Choroid plexus epithelial cell (primary cell): ENCODE results near the gene ASCL2.
A peak's percentile ranks its signal among the peaks of the same experiment; 100 is the strongest.

ENCODE experiments used
- DNase-seq: peaks from one replicate; pipeline ENCODE4 v3.0.0-alpha.2; 2010; ENCODE audit warnings: low read depth
- H3K4me3 ChIP-seq: 2 replicates; pipeline ENCODE4 v1.5.1; 2011; ENCODE audit warnings: low read depth, mild to moderate bottlenecking, control low read depth, low read length, moderate library complexity
- TF ChIP-seq, protein P1 (sequence below): conservative IDR thresholded peaks from 2 replicates; pipeline ENCODE4 v1.5.1; 2011; ENCODE audit warnings: low read depth, mild to moderate bottlenecking, control low read depth, inconsistent platforms, low read length, moderate library complexity

ASCL2 gene

DNA sequence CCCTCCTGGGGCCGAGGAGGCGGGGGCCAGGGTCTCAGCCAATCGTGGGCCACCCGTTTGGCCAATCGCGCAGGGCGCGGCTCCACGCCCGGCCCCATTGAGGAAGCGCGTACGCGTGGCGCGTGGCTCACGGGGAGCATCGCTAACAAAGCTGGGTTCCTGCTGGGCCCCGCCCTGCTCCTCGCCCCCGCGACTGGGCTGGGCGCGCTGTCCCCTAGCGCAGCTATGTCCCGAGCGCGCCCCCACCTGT, 614 bp upstream of the ASCL2 start:
- no peak for DNase-seq

DNA sequence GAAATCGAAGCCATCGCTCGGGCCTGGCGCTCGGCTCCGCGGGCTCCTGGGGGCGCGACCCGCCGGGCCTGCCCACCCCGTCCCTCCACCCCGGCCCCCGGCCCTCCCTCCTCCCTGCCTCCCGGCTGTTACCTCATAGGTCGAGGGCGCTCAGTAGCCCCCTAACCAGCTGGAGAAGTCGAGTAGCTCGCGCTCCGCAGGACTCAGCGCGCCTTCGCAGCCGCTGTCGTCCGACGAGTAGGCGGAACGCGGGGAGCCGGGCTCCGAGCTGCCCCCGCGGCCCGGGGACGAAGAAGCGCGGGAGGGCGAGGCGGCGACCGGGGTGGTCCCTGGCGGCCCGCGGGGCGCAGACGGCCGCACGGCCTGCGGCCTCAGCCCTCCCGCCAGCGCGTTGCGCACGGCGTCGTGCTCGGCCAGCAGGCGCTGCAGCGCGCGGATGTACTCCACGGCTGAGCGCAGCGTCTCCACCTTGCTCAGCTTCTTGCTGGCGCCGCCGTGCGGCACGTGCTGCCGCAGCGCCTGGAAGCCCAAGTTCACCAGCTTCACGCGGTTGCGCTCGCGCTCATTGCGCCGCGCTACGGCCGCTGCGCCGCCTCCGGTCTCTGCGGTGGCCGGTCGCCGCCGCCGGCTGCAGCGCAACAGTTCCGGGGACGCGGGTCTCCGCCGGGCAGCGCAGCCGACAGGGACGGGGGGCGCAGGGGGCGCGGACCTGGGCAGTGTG, 627 bp downstream of the ASCL2 start:
- H3K4me3 ChIP-seq: no peak overlapping the region
- peak; percentile 57 for DNase-seq

More for the DNA sequence above, 614 bp upstream of the ASCL2 start:
- TF ChIP-seq, protein P1, sequence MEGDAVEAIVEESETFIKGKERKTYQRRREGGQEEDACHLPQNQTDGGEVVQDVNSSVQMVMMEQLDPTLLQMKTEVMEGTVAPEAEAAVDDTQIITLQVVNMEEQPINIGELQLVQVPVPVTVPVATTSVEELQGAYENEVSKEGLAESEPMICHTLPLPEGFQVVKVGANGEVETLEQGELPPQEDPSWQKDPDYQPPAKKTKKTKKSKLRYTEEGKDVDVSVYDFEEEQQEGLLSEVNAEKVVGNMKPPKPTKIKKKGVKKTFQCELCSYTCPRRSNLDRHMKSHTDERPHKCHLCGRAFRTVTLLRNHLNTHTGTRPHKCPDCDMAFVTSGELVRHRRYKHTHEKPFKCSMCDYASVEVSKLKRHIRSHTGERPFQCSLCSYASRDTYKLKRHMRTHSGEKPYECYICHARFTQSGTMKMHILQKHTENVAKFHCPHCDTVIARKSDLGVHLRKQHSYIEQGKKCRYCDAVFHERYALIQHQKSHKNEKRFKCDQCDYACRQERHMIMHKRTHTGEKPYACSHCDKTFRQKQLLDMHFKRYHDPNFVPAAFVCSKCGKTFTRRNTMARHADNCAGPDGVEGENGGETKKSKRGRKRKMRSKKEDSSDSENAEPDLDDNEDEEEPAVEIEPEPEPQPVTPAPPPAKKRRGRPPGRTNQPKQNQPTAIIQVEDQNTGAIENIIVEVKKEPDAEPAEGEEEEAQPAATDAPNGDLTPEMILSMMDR: no peak
- no peak overlapping the region for H3K4me3 ChIP-seq

DNA sequence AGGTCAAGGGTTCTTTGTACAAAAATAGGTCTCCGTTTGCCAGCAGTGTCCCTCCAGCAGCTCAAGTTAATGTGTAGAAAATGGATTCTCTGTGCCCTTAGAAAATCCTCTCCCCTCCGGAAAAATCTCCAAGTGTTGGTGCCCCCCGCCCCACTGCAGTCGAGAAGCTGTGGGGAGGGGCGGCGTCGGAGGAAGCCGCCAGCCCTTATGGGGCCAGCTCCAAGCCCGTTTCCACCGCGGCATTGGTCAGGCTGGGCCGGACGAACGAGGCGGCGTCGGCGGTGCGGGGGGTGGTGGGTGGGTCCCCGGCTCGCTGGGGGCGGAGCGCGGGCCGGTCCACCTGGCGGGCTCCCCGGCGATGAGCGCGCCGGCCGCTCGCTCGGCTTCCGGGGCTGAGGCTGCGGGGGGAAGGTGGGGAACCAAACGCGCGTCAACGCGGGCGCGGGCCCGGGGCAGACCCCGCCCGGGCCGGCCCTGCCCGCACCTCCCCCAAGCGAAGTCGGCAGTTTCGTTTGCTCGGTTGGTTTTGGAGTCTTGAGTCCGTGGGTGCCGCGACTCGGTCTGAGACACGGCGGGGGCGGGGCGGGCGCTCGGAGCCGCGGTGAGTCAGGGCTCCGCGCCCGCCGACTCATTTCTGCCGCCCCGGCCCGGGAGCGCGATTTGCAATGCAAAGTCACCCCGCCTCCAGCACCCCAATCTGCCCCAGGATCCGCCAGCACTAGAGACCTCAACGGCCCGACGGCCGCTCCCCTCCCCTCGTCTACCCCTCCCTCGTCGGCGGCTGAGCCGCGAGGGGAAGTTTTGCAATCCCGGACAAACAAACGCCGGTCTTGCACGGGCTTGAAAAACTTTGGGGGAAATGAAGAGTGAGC, 1.4 kb downstream of the ASCL2 start:
- peak; percentile 10 for DNase-seq
- TF ChIP-seq, protein P1: no peak
- peak overlapping the region; percentile 13 for H3K4me3 ChIP-seq

More for the DNA sequence above, 627 bp downstream of the ASCL2 start:
- TF ChIP-seq, protein P1: no peak

DNA sequence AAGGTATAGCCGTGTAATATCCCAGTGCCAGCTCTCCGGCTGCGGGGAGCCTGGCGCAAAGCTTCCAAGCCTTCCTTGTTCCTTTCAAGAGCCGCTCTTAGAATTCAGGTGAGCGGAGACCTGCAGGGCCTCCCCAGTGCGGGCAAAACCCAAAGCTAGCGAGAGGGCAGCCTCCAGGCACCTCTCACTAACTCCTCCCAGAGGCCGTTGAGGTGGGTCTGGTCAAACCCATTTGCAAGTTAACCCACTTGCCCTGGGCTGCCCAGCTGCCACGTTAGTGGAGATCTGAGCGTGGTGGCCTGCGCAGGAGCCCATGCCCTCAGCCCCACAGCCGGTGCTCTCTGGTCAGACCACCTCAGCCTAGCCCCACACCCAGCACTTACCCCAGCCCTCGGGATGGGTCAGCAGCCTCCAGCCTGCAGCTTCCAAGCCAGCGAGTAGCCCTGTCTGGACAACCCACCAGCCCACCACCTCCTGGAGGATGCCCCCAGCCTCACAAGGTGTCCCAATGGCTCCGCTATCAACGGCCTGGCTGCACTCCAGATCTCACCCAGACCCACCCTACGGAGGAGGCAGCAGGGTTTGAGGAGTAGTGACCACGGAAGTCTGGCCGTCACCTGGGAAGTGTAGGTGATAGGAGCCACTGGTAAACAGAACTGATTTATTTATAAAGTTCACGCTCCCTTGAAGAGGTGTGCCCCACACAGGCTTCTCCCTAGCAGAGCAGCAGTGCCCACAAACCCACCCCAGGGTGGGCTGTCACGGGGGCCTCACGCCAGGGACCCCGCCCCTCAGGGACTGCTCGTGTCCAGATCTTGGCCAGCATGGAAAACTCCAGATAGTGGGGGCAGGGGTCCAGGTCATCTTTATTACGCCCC, 2.3 kb downstream of the ASCL2 start:
- no peak for DNase-seq
- TF ChIP-seq, protein P1: no peak
- H3K4me3 ChIP-seq: no peak overlapping the region

DNA sequence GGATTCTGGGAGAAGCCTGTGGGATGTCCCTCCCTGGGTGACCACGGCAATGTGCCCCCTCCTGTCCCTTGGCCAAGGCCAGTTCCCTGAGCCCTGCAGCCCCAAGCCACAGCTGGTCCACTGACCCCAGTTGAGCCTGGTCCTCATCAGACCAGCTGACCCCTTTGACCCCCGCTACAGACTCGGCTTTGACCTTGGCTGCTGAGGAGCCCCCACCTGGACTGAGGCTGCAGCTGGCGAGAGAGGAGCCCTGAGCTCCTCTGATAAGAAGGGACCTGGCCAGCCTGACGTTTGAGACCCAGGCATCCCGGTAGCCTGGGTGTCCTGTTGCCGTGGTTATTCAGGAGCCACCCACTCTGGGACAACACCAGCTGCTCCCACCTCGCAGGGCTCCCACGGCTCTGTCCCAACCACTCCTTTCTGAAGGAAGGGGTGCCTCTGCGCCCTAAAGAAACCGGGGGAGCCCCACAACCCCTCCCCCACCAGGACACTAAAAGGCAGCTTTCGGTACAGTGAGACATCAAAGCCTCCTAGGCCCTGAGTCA, 3.0 kb downstream of the ASCL2 start:
- H3K4me3 ChIP-seq: no peak overlapping the region
- DNase-seq: no peak
- TF ChIP-seq, protein P1: no peak

DNA sequence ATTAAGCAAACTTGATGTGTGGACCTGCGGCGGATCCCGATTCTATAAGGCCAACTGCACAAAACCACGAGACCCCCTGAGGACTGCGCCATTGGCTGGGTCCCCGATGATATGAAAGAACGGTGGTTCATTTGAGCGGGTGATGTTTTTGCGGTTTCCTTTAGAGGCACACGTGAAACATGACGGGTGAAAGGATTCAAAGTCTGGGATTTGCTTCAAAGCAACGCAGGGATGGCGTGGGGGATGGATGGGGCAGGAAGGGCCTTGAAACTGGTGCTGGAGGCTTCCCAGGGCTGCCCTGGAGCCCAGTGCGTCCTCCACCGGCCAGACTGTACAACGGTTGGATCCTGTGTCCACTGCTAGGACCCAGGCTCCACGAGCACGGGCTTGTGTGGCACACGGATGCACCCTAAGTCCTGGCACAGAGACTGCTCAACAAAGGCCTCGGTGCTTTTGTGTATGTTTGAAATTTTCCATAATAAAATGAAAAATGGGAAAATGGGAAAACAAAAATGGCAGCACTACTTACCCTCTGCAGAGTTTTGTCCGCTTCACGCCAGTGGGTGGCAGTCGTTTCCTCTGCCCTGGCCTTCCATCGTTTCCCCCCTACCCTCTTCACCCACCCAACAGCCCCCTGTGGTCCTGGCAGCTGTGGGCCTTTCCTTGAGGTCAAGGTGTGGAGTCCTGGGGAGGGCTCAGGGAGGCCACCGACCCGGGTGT, 3.6 kb downstream of the ASCL2 start:
- TF ChIP-seq, protein P1: no peak
- H3K4me3 ChIP-seq: no peak overlapping the region

More for the DNA sequence above, 3.6 kb downstream of the ASCL2 start:
- no peak for DNase-seq
